NT2/D1 (cell line): ENCODE measurements around the gene TNRC6C.

ENCODE experiments used
- DNase-seq: peaks from one replicate; pipeline ENCODE4 v3.0.0-alpha.2; 2011; ENCODE audit warnings: low read depth, low spot score
- H3K27me3 ChIP-seq: 2 replicates; pipeline ENCODE4 v1.6.0; 2011; ENCODE audit warnings: mild to moderate bottlenecking; ENCODE audit not compliant: insufficient read length, insufficient read depth
- H3K36me3 ChIP-seq: 2 replicates; pipeline ENCODE4 v1.6.1; 2011; ENCODE audit warnings: mild to moderate bottlenecking, low read length, mixed read lengths; ENCODE audit not compliant: insufficient read depth, insufficient read length
- H3K4me1 ChIP-seq: 2 replicates; pipeline ENCODE4 v1.5.1; 2011; ENCODE audit not compliant: insufficient read depth, insufficient read length
- H3K4me3 ChIP-seq: 2 replicates; pipeline ENCODE4 v1.5.1; 2011; ENCODE audit warnings: low read depth; ENCODE audit not compliant: insufficient read length
- H3K9ac ChIP-seq: 2 replicates; pipeline ENCODE4 v1.6.0; 2011; ENCODE audit warnings: low read depth; ENCODE audit not compliant: insufficient read length
- H3K9me3 ChIP-seq: 2 replicates; pipeline ENCODE4 v1.5.1; 2011; ENCODE audit warnings: mild to moderate bottlenecking, low read length; ENCODE audit not compliant: insufficient read depth
- SUZ12 ChIP-seq: IDR thresholded peaks from 2 replicates; pipeline ENCODE4 v1.6.1; 2011; ENCODE audit not compliant: insufficient read length, insufficient read depth; ENCODE audit errors: extremely low read depth
- YY1 ChIP-seq: IDR thresholded peaks from 2 replicates; pipeline ENCODE4 v1.6.1; 2011; ENCODE audit not compliant: insufficient read length, insufficient read depth
- ZNF274 ChIP-seq: IDR thresholded peaks from 2 replicates; pipeline ENCODE4 v1.6.1; 2011; ENCODE audit warnings: mild to moderate bottlenecking, low read depth, low read length

Gene TNRC6C

DNA sequence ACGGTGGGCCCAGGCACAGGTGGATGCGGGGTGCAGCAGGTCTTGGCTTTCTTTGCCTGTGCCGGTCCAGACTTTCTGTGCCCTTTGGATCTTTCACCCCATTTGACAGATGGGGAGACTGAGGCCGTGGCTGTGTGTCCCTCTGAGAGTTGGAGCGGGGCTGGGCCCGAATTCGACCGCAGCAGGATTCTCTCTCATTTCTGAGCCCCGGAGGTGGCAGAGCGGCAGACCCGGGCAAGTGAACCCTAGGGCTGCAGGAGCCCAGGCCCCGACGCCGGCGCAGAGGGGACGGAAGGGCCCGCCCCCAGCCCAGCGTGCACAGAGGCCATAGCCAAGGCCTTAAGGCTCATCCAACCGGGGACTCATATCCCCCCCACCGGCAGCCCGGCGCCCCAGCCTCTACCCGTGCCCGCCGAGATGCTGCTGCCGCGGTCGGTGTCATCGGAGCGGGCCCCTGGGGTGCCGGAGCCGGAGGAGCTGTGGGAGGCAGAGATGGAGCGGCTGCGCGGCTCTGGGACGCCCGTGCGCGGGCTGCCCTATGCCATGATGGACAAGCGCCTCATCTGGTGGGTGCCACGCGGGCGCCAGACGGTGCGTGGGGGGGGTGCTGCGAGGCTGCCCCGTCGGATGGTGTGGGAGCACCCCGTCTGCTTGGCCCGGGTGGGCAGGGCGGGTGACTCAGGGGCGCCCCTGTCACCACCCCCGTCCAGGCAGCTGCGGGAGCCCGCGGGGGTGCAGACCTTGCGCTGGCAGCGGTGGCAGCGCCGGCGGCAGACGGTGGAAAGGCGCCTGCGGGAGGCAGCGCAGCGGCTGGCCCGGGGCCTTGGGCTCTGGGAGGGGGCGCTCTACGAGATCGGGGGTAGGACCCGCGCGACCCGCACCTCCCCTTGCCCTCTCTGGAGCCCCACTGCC lies 172.9 kb downstream of the TNRC6C start:
- Histone ChIP-seq H3K4me1 (peaks cover 30% of the 10 kb centered on the region), H3K36me3 (peaks cover under 1% of the 10 kb centered on the region), H3K4me3 (peak overlapping the region; percentile 29), H3K9me3 (no peaks in the 10 kb centered on the region), H3K9ac (peak overlapping the region; percentile 50), H3K27me3 (peaks cover 37% of the 10 kb centered on the region)
- TF ChIP-seq SUZ12 (peak; percentile 18), YY1 (no peak)
- DNase-seq, result no peak

- Histone ChIP-seq H3K36me3 (no peaks in the 10 kb centered on the region), H3K4me1 (peaks cover 24% of the 10 kb centered on the region), H3K9me3 (no peaks in the 10 kb centered on the region), H3K4me3 (peak overlapping the region; percentile 29), H3K27me3 (peaks cover 37% of the 10 kb centered on the region), H3K9ac (peak overlapping the region; percentile 50)
- no peak for DNase-seq
- TF ChIP-seq YY1, result no peak
- TF ChIP-seq ZNF274, result no peak
- no peak for TF ChIP-seq SUZ12
Measured at GRCh38 chr17:78132084-78132676, 173.7 kb downstream of the TNRC6C start.

GRCh38 chr17:78132767-78133178 lies 174.3 kb downstream of the TNRC6C start:
- TF ChIP-seq YY1, result no peak
- TF ChIP-seq SUZ12, result no peak
- TF ChIP-seq ZNF274, result no peak
- no peaks in the 10 kb centered on the region for H3K9me3 ChIP-seq
- peaks cover 37% of the 10 kb centered on the region for H3K27me3 ChIP-seq
- no peaks in the 10 kb centered on the region for H3K36me3 ChIP-seq
- peaks cover 25% of the 10 kb centered on the region for H3K4me1 ChIP-seq
- no peak for DNase-seq
- no peak overlapping the region for H3K9ac ChIP-seq
- no peak overlapping the region for H3K4me3 ChIP-seq

DNA sequence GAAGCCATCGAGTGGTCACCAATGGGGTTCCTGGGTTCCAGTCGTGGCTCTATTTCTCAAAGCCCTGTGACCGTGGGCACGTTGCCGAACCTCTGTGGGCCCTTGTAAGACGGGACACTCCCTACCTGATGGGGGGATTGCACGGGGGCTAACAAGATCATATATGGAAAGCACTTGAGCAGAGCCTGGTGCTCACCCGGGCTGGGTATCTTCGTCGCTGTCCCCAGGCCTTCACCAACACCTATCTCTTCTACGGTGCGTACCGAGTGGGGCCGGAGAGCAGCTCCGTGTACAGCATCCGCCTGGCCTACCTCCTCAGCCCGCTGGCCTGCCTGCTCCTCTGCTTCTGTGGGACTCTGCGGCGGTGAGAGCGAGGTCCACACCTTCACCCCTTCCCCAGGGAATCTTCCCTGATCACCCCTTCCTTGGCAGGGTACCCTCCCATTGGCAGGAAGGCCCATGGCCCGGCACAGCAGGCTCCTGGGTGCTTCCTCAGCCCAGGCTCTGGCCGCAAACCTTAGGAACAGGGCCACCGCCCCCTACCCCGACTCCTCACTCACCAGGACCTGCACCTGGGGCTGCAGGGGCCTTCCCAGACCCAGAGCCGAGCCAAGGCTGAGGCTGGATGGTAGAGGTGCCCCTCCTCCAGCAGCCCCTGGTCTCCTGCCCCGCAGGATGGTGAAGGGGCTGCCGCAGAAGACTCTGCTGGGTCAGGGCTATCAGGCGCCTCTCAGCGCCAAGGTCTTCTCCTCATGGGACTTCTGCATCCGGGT lies 174.9 kb downstream of the TNRC6C start:
- Histone ChIP-seq H3K9ac (no peak overlapping the region), H3K4me1 (peaks cover 29% of the 10 kb centered on the region), H3K9me3 (no peaks in the 10 kb centered on the region), H3K4me3 (no peak overlapping the region), H3K36me3 (no peaks in the 10 kb centered on the region), H3K27me3 (peaks cover 37% of the 10 kb centered on the region)
- DNase-seq, result no peak
- TF ChIP-seq ZNF274, result no peak
- no peak for TF ChIP-seq YY1
- TF ChIP-seq SUZ12, result no peak

- Histone ChIP-seq H3K9ac (no peak overlapping the region), H3K36me3 (no peaks in the 10 kb centered on the region), H3K4me3 (no peak overlapping the region), H3K27me3 (peaks cover 37% of the 10 kb centered on the region), H3K4me1 (peaks cover 29% of the 10 kb centered on the region), H3K9me3 (no peaks in the 10 kb centered on the region)
- DNase-seq, result peak; percentile 71
- TF ChIP-seq ZNF274 (no peak), SUZ12 (no peak), YY1 (no peak)
Measured at GRCh38 chr17:78133971-78134898, 175.7 kb downstream of the TNRC6C start.

DNA sequence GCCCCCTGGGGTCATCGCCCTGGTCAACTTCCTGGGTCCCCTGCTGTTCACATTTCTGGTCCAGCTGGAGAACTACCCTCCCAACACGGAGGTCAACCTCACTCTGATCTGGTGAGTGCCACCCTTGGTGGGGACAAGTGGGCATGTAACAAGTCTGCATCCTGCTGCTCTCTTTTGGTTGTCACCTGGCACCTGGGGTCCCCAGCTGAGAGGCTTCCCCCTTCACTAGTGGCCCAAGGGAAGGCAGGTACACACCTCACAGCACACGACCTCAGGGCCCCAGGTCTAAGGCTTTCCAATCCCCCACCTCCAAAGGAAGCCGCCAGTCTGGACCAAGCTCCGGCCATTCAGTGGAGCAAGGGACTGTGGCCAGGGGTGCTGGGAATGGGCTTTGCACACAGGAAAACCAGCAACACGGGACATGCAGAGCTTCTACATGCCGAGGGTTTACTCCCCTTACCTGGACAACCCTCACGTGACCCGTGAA lies 176.4 kb downstream of the TNRC6C start:
- Histone ChIP-seq H3K9ac (no peak overlapping the region), H3K4me3 (no peak overlapping the region), H3K36me3 (no peaks in the 10 kb centered on the region), H3K4me1 (peaks cover 26% of the 10 kb centered on the region), H3K9me3 (no peaks in the 10 kb centered on the region), H3K27me3 (peaks cover 37% of the 10 kb centered on the region)
- no peak for DNase-seq
- no peak for TF ChIP-seq ZNF274
